ENCODE data around the gene PTPRG.

Gene PTPRG

GRCh38 chr3:62332017-62332416, 770.6 kb downstream of the PTPRG start:
- DNase-seq = no peak

GRCh38 chr3:62332835-62333244, 771.5 kb downstream of the PTPRG start:
- peak; percentile 4 for DNase-seq

GRCh38 chr3:62335196-62335595, 773.8 kb downstream of the PTPRG start:
- no peak for DNase-seq

- DNase-seq = no peak
Observed at GRCh38 chr3:62343755-62344154, 782.4 kb downstream of the PTPRG start.
